WERI-Rb-1 (cell line): ENCODE results near the gene GLIPR2.

Experiments used
- DNase-seq: peaks from one replicate; pipeline ENCODE4 v3.0.0-alpha.2; 2020
- H3K27ac ChIP-seq: fragments of 250-450 bp; sonication (Bioruptor Pico); 2 replicates; pipeline ENCODE4 v1.5.1; 2020; ENCODE audit warnings: mild to moderate bottlenecking, moderate library complexity
- H3K27me3 ChIP-seq: fragments of 250-450 bp; sonication (Bioruptor Pico); 2 replicates; pipeline ENCODE4 v1.5.1; 2021; ENCODE audit warnings: mild to moderate bottlenecking, low read depth, moderate library complexity; ENCODE audit not compliant: insufficient read depth, severe bottlenecking
- H3K36me3 ChIP-seq: fragments of 250-450 bp; sonication (Bioruptor Pico); 2 replicates; pipeline ENCODE4 v1.5.1; 2020; ENCODE audit warnings: mild to moderate bottlenecking, moderate library complexity
- H3K4me3 ChIP-seq: 2 replicates; pipeline ENCODE4 v1.5.1; 2011; ENCODE audit warnings: low read depth, mild to moderate bottlenecking, control low read depth, low read length
- H3K9me3 ChIP-seq: fragments of 250-450 bp; sonication (Bioruptor Pico); 2 replicates; pipeline ENCODE4 v1.5.1; 2021; ENCODE audit warnings: mild to moderate bottlenecking, moderate library complexity; ENCODE audit not compliant: severe bottlenecking
- CTCF ChIP-seq: IDR thresholded peaks from 2 replicates; pipeline ENCODE4 v1.5.1; 2011; ENCODE audit warnings: low read depth, mild to moderate bottlenecking, control low read depth, inconsistent platforms, low read length

GLIPR2 gene

GRCh38 chr9:36152741-36153438, 16.4 kb downstream of the GLIPR2 start:
- no peaks in the 10 kb centered on the region for H3K27me3 ChIP-seq
- no peak overlapping the region for H3K4me3 ChIP-seq
- H3K9me3 ChIP-seq, result peaks cover 6% of the 10 kb centered on the region
- DNase-seq, result no peak
- TF ChIP-seq CTCF, result no peak
- H3K36me3 ChIP-seq, result no peaks in the 10 kb centered on the region
- no peak overlapping the region for H3K27ac ChIP-seq

GRCh38 chr9:36153746-36154145, 17.2 kb downstream of the GLIPR2 start:
- Histone ChIP-seq H3K36me3 (no peaks in the 10 kb centered on the region), H3K27me3 (no peaks in the 10 kb centered on the region), H3K27ac (no peak overlapping the region), H3K4me3 (no peak overlapping the region), H3K9me3 (peaks cover 6% of the 10 kb centered on the region)
- no peak for DNase-seq
- TF ChIP-seq CTCF, result no peak

GRCh38 chr9:36154331-36154952, 17.9 kb downstream of the GLIPR2 start:
- Histone ChIP-seq H3K27me3 (no peaks in the 10 kb centered on the region), H3K36me3 (no peaks in the 10 kb centered on the region), H3K4me3 (no peak overlapping the region), H3K9me3 (peaks cover 6% of the 10 kb centered on the region), H3K27ac (no peak overlapping the region)
- DNase-seq, result peak; percentile 21
- TF ChIP-seq CTCF, result no peak

GRCh38 chr9:36156116-36156515, 19.6 kb downstream of the GLIPR2 start:
- H3K36me3 ChIP-seq, result no peaks in the 10 kb centered on the region
- no peak overlapping the region for H3K27ac ChIP-seq
- peaks cover 6% of the 10 kb centered on the region for H3K9me3 ChIP-seq
- no peak for DNase-seq
- H3K27me3 ChIP-seq, result no peaks in the 10 kb centered on the region
- no peak overlapping the region for H3K4me3 ChIP-seq
- no peak for TF ChIP-seq CTCF

GRCh38 chr9:36158122-36158521, 21.6 kb downstream of the GLIPR2 start:
- Histone ChIP-seq H3K4me3 (no peak overlapping the region), H3K27ac (no peak overlapping the region), H3K9me3 (peaks cover 6% of the 10 kb centered on the region), H3K36me3 (no peaks in the 10 kb centered on the region), H3K27me3 (no peaks in the 10 kb centered on the region)
- DNase-seq, result no peak
- TF ChIP-seq CTCF, result no peak
